ENCODE results near the gene HSP90AB1. TPM values are rescaled to one million over a fixed set of nuclear protein-coding genes. Genes with fewer than 3 reads are reported as not detected.

HSP90AB1 gene
- total RNA-seq, 1 donor from 2014 or later = 1,541 TPM

DNA sequence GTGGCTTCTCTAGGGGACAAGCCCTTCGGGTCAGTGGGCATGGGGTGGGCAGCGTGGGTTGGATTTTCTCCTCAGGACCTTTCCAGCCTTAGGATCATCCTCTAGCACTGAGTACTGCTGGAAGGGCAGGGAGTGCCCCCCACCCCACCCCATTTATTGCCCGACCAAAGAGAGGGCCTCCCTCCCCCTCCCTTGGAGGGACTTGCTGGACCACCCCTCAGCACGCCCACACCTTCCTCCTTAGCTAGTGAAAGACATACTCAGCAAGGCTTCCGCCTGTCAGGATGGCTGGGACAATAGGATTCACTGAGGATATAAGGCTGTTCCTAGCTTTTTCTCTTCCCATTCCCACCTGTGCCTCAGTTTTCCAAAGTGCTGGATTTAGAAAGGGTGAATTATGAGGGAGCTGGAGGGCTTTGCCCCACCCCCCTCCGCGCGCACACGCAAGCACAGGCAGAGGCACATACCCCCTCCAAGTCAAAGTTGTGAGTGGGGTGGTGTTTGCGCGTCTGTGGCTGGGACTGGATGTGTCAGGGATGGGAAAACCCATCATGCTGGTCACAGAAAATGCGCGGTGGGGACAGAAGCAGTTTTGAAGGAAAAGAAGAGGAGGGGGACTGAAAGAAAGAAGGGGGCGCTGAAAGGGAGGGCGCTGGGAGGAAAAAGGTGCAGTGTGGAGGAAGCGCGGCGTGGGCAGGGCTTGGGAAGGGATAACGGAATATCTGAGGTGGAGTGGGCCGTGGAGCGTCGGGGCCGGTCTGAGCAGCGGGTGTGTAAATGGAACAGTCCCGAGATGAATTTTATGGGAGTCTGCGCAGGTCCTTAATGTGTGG lies 24.2 kb upstream of the HSP90AB1 start:
- DNase-seq (ENCODE audit: low read depth) = no peak
- TF ChIP-seq, protein P1, sequence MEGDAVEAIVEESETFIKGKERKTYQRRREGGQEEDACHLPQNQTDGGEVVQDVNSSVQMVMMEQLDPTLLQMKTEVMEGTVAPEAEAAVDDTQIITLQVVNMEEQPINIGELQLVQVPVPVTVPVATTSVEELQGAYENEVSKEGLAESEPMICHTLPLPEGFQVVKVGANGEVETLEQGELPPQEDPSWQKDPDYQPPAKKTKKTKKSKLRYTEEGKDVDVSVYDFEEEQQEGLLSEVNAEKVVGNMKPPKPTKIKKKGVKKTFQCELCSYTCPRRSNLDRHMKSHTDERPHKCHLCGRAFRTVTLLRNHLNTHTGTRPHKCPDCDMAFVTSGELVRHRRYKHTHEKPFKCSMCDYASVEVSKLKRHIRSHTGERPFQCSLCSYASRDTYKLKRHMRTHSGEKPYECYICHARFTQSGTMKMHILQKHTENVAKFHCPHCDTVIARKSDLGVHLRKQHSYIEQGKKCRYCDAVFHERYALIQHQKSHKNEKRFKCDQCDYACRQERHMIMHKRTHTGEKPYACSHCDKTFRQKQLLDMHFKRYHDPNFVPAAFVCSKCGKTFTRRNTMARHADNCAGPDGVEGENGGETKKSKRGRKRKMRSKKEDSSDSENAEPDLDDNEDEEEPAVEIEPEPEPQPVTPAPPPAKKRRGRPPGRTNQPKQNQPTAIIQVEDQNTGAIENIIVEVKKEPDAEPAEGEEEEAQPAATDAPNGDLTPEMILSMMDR (conservative IDR thresholded peaks at IDR 0.05; ENCODE audit: low read depth, low read length) = no peak
- H3K4me3 ChIP-seq (ENCODE audit: low read depth, low read length) = peak overlapping the region; percentile 66

DNA sequence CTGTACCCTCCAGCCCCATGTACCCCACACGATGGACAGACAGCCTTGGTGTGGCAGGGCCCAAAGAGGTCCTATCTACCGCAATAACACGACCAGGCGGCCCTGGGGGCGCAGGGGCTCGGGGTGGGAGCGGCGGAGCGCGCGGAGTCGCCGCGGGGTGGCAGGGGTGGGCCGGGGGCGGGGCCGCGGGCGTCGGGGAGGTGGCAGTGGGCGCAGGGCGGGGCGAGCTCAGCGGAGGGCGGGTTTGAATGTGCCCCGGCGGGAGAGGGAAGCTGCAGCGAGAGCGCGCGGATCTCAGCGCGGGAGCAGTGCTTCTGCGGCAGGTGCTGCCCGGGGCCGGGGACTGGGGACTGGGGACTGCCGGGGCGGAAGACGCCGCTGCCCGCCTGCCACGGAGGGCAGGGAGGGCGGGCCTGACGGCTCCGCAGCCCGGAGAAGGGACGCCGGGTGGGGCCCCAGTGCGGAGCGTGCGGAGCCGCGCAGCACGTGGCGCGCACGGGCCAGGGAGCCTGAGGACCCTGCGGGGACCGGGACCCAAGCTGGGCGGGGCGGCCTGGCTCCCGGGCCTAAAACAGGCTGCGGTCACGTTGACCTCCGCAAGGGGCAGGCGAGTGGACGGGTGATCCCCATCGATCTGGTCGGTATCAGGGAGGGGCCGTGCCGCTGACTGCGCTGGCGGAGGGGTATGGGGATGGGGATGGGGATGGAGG lies 23.4 kb upstream of the HSP90AB1 start, which contains the start of gene SLC29A1:
TSS of gene SLC29A1 (plus strand) at position 277 of the 710 bp plus-strand sequence. CDS start 3,719 bp downstream, outside the sequence.
- DNase-seq (ENCODE audit: low read depth) = no peak
- H3K4me3 ChIP-seq (ENCODE audit: low read depth, low read length) = peak within 1 kb of the TSS; percentile 66
- TF ChIP-seq, protein P1 (conservative IDR thresholded peaks at IDR 0.05; ENCODE audit: low read depth, low read length) = no peak

- peak overlapping the region; percentile 66 for H3K4me3 ChIP-seq (ENCODE audit: low read depth, low read length)
- TF ChIP-seq, protein P1 (conservative IDR thresholded peaks at IDR 0.05; ENCODE audit: low read depth, low read length) = no peak
- no peak for DNase-seq (ENCODE audit: low read depth)
Observed at GRCh38 chr6:44224029-44224964, 22.6 kb upstream of the HSP90AB1 start.

DNA sequence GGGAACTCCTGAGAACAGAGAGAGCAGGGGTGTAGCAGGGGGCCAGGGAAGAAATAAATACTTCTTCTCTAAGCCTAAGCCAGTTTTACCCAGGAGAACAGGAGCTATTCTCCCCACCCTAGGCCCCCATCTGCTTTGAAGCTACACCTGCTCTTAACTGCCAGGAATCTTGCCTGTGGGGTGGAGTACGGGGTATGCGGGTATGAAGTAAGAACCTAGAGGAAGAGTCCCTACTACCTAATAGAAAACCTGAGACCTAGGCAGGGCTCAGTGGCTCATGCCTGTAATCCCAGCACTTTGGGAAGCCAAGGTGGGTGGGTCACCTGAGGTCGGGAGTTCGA lies 22.0 kb upstream of the HSP90AB1 start:
- no peak for DNase-seq (ENCODE audit: low read depth)
- no peak overlapping the region for H3K4me3 ChIP-seq (ENCODE audit: low read depth, low read length)
- TF ChIP-seq, protein P1 (conservative IDR thresholded peaks at IDR 0.05; ENCODE audit: low read depth, low read length) = no peak

- DNase-seq (ENCODE audit: low read depth) = no peak
- TF ChIP-seq, protein P1 (conservative IDR thresholded peaks at IDR 0.05; ENCODE audit: low read depth, low read length) = no peak
- no peak overlapping the region for H3K4me3 ChIP-seq (ENCODE audit: low read depth, low read length)
Observed at GRCh38 chr6:44225579-44226325, 21.1 kb upstream of the HSP90AB1 start.

Measured in epithelial cell of proximal tubule (primary cell).